ENCODE results near the gene PPP1R11. TPM values are rescaled to one million over a fixed set of nuclear protein-coding genes. Genes with fewer than 3 reads are reported as not detected.
"Not testable (repeated sequence)": the region's sequence is repeated elsewhere in the genome, so short reads cannot be mapped to it uniquely, and the experiment has no call there.

PPP1R11 gene
- total RNA-seq, 1 donor from 2014 or later = 54.5 TPM

- H3K4me3 ChIP-seq (ENCODE audit: low read depth, low read length) = no peak overlapping the region
- no peak for DNase-seq (ENCODE audit: low read depth)
- no peak for TF ChIP-seq CTCF (conservative IDR thresholded peaks at IDR 0.05; ENCODE audit: low read depth, low read length)
These were observed 46.8 kb downstream of the PPP1R11 start for GRCh38 chr6:30113841-30114240.

- no peak overlapping the region for H3K4me3 ChIP-seq (ENCODE audit: low read depth, low read length)
- no peak for DNase-seq (ENCODE audit: low read depth)
- TF ChIP-seq CTCF (conservative IDR thresholded peaks at IDR 0.05; ENCODE audit: low read depth, low read length) = no peak
These were observed 49.7 kb downstream of the PPP1R11 start for GRCh38 chr6:30116724-30117123.

- not testable (repeated sequence) for H3K4me3 ChIP-seq (ENCODE audit: low read depth, low read length); DNase-seq (ENCODE audit: low read depth)
These were observed 51.7 kb downstream of the PPP1R11 start for GRCh38 chr6:30118691-30119090.

Other genes with a start within 250 kb of the PPP1R11 start
- 0.46 and 0.94 TPM in 2 replicates for gene HLA-G, start 239.4 kb upstream of the PPP1R11 start, total RNA-seq
- 132 and 479 TPM in 2 replicates for gene HLA-A, start 124.7 kb upstream of the PPP1R11 start, total RNA-seq
- gene POLR1H, start 5.9 kb upstream of the PPP1R11 start, total RNA-seq = 30.3 and 31.7 TPM in 2 replicates
- gene RNF39, start 8.6 kb downstream of the PPP1R11 start, total RNA-seq = not detected in 2 replicates
- not detected in 2 replicates for gene TRIM31, start 45.9 kb downstream of the PPP1R11 start, total RNA-seq
- gene TRIM40, start 68.9 kb downstream of the PPP1R11 start, total RNA-seq = not detected in 2 replicates
- gene TRIM10, start 94.0 kb downstream of the PPP1R11 start, total RNA-seq = not detected in 2 replicates
- gene TRIM15, start 96.3 kb downstream of the PPP1R11 start, total RNA-seq = not detected in 2 replicates
- gene TRIM26, start 146.2 kb downstream of the PPP1R11 start, total RNA-seq = 14.7 and 35.1 TPM in 2 replicates